HepG2 (cell line): ENCODE data around the gene BTBD17. TPM values are rescaled to one million over a fixed set of nuclear protein-coding genes. Genes with fewer than 3 reads are reported as not detected.

Experiments
- ATAC-seq: fragments of 200-7000 bp; cut with Tn5 transposase; 3 replicates; pipeline ENCODE4 v1.9.1; 2020; ENCODE audit warnings: mild to moderate bottlenecking, moderate library complexity
- BruUV-seq: library from RNA; stranded (reverse); fragments of 400-500 nt; replicated peaks from 2 replicates; lab custom pipeline; 2021; lab: Mats Ljungman, UMichigan
- CTCF ChIA-PET: fragments of 300-600 bp; formaldehyde crosslinking; extraction: SDS; loops from one replicate; lab custom pipeline; 2021; ENCODE audit warnings: low total read pairs, inconsistent platforms, low intra/inter-chr PET ratio; lab: Yijun Ruan, JAX
- POLR2A ChIA-PET: fragments of 350-600 bp; sonication (Branson Sonifier 250); formaldehyde crosslinking; loops from one replicate; lab custom pipeline; 2020; ENCODE audit warnings: antibody characterized with exemption, inconsistent platforms; lab: Yijun Ruan, JAX
- DNase-seq: peaks from one replicate; pipeline ENCODE4 v3.0.0-alpha.2; 2015; ENCODE audit warnings: low spot score
- FAIRE-seq: peaks from 3 replicates; lab custom pipeline; 2011; peaks lifted over from hg19 to GRCh38; lab: Jason Lieb, UNC
- H2AFZ ChIP-seq: one replicate; pipeline ENCODE4 v1.6.1; 2011; ENCODE audit warnings: low read length, inconsistent platforms
- H3K27ac ChIP-seq: fragments of 300-600 bp; 3 replicates; pipeline ENCODE4 v1.8.0; 2011; ENCODE audit warnings: mixed run types, mild to moderate bottlenecking, mixed read lengths, low read length, inconsistent platforms; ENCODE audit not compliant: insufficient read depth; ENCODE audit errors: extremely low read length
- H3K27me3 ChIP-seq, 2 experiments: fragments of 200-600 bp in 1 of 2; 2 replicates in 1 of 2; 3 replicates in 1 of 2; pipeline versions ENCODE4 v1.6.0 to v1.8.0; 2011; ENCODE audit warnings: low read length in 2 of 2, mild to moderate bottlenecking in 2 of 2, moderate library complexity in 2 of 2, inconsistent platforms in 1 of 2; ENCODE audit not compliant: insufficient read depth in 2 of 2, control insufficient read depth in 1 of 2
- H3K36me3 ChIP-seq, 2 experiments: fragments of 200-600 bp in 1 of 2; replicated peaks in 1 of 2; 2 replicates in 1 of 2; 3 replicates in 1 of 2; pipeline versions ENCODE4 v1.5.1 to v1.8.0; 2011; ENCODE audit warnings: low read length in 2 of 2, inconsistent platforms in 1 of 2; ENCODE audit not compliant: insufficient read depth in 2 of 2, control insufficient read depth in 1 of 2
- H3K4me1 ChIP-seq: 2 replicates; pipeline ENCODE4 v1.5.1; 2012; ENCODE audit warnings: low read length, inconsistent platforms; ENCODE audit not compliant: insufficient read depth
- H3K4me2 ChIP-seq: 2 replicates; pipeline ENCODE4 v1.6.0; 2011; ENCODE audit warnings: low read depth, low read length, inconsistent platforms
- H3K4me3 ChIP-seq, 3 experiments: fragments of 200-600 bp in 1 of 3; sonication (generic), shearing (Covaris generic) in 1 of 3; replicated peaks in 1 of 3; 2 replicates each; pipeline ENCODE4 v1.5.1; 2011 to 2016; ENCODE audit warnings: low read length in 3 of 3, inconsistent platforms in 2 of 3, low read depth in 2 of 3, mild to moderate bottlenecking in 2 of 3, control low read depth in 1 of 3, mixed read lengths in 1 of 3; ENCODE audit not compliant: insufficient read depth in 1 of 3
- H3K79me2 ChIP-seq: one replicate; pipeline ENCODE4 v1.6.1; 2011; ENCODE audit warnings: low read length, inconsistent platforms; ENCODE audit not compliant: insufficient read depth
- H3K9ac ChIP-seq: 2 replicates; pipeline ENCODE4 v1.6.0; 2011; ENCODE audit warnings: mild to moderate bottlenecking, low read depth, low read length, inconsistent platforms; ENCODE audit not compliant: insufficient read depth
- H3K9me3 ChIP-seq: 2 replicates; pipeline ENCODE4 v1.5.1; 2012; ENCODE audit warnings: mild to moderate bottlenecking, low read length
- H4K20me1 ChIP-seq: 2 replicates; pipeline ENCODE4 v1.6.0; 2011; ENCODE audit warnings: inconsistent platforms, mild to moderate bottlenecking, low read length, moderate library complexity; ENCODE audit not compliant: insufficient read depth
- ARID2 ChIP-seq: sonication (generic); formaldehyde crosslinking; IDR thresholded peaks from 2 replicates; pipeline ENCODE4 v1.8.1; 2022; ENCODE audit warnings: mild to moderate bottlenecking, missing genetic modification reagents, borderline replicate concordance
- ATF5 ChIP-seq: sonication (generic); formaldehyde crosslinking; IDR thresholded peaks from 2 replicates; pipeline ENCODE4 v1.4.0; 2020; ENCODE audit warnings: mild to moderate bottlenecking, low read depth, missing genetic modification reagents
- CC2D1A ChIP-seq: sonication (generic); formaldehyde crosslinking; IDR thresholded peaks from 2 replicates; pipeline ENCODE4 v1.8.1; 2023; ENCODE audit warnings: mild to moderate bottlenecking, missing genetic modification reagents
- CREB1 ChIP-seq, 2 experiments: fragments of 450-650 bp in 1 of 2; IDR thresholded peaks; 2 replicates each; pipeline ENCODE4 v1.6.1; 2016 to 2017; ENCODE audit warnings: control low read depth in 1 of 2, mild to moderate bottlenecking in 1 of 2, missing compliant biosample characterization in 1 of 2, missing genetic modification characterization in 1 of 2
- TMF1 ChIP-seq: sonication (generic); formaldehyde crosslinking; IDR thresholded peaks from 2 replicates; pipeline ENCODE4 v1.8.1; 2022; ENCODE audit warnings: low read depth, missing genetic modification reagents
- ZFP62 ChIP-seq: sonication (generic); formaldehyde crosslinking; IDR thresholded peaks from 2 replicates; pipeline ENCODE4 v1.4.0; 2020; ENCODE audit warnings: missing genetic modification reagents
- ZFP82 ChIP-seq: sonication (generic); formaldehyde crosslinking; IDR thresholded peaks from 2 replicates; pipeline ENCODE4 v1.5.1; 2020; ENCODE audit warnings: mild to moderate bottlenecking, missing genetic modification reagents, borderline replicate concordance
- ZKSCAN1 ChIP-seq: fragments of 150-350 bp; IDR thresholded peaks from 2 replicates; pipeline ENCODE4 v1.6.1; 2014; ENCODE audit warnings: low read length
- ZNF235 ChIP-seq: sonication (generic); formaldehyde crosslinking; IDR thresholded peaks from 2 replicates; pipeline ENCODE4 v1.8.1; 2023; ENCODE audit warnings: mild to moderate bottlenecking, missing genetic modification reagents, borderline replicate concordance
- ZNF792 ChIP-seq: IDR thresholded peaks from 2 replicates; pipeline ENCODE4 v1.6.1; 2016
- WGBS: methylation state at CpG from one replicate; pipeline ENCODE4 v1.1.6; 2017; ENCODE audit warnings: low lambda C conversion rate; 5-methylcytosine and 5-hydroxymethylcytosine counted together
- in situ Hi-C: cut with HindIII; loops from 2 replicates; pipeline ENCODE4 v1.10.0; 2017; ENCODE audit warnings: low pct_unique_long_range_greater_than_20kb; ENCODE audit not compliant: extremely low pct_ligation_motif_present
- intact Hi-C: fragments of 100-400 bp; cut with micrococcal nuclease; formaldehyde crosslinking; loops from one replicate; pipeline ENCODE4 v1.10.0; 2022; ENCODE audit not compliant: unreplicated experiment
- polyA plus RNA-seq, 8 experiments: library from polyadenylated mRNA; depleted of rRNA in 3 of 8; stranded (reverse) in 7 of 8; unstranded in 1 of 8; fragments of >200 nt; fragmentation: Illumina TruSeq in 4 of 8; extraction: Trizol in 4 of 8; gene quantifications; 2 replicates each; pipeline versions ENCODE4 v1.2.1 to v1.2.3, GENCODE V29; 2011 to 2016; ENCODE audit warnings: low read depth in 4 of 8, missing spikeins in 1 of 8, mixed read lengths in 1 of 8; ENCODE audit not compliant: insufficient read depth in 1 of 8
- total RNA-seq, 5 experiments: library from RNA; depleted of rRNA; stranded (reverse); fragments of >200 nt; fragmentation: Illumina TruSeq; extraction: Trizol; gene quantifications; 2 replicates each; pipeline ENCODE4 v1.2.3, GENCODE V29; 2016; ENCODE audit warnings: low read depth in 1 of 5
- TF ChIP-seq, protein P1 (sequence below): sonication (generic); formaldehyde crosslinking; IDR thresholded peaks from 2 replicates; pipeline ENCODE4 v1.4.0; 2020; ENCODE audit warnings: missing genetic modification reagents, mild to moderate bottlenecking, borderline replicate concordance
- TF ChIP-seq, protein P2 (sequence below): sonication (generic); formaldehyde crosslinking; IDR thresholded peaks from 2 replicates; pipeline ENCODE4 v1.5.1; 2020; ENCODE audit warnings: missing genetic modification reagents, mild to moderate bottlenecking, borderline replicate concordance

BTBD17 gene
- total and polyA plus RNA-seq, 2 of the 13 experiments (the other 11 are each of a cell fraction or from before 2014, with no cell fraction given), result not detected

- TF ChIP-seq, protein P1, sequence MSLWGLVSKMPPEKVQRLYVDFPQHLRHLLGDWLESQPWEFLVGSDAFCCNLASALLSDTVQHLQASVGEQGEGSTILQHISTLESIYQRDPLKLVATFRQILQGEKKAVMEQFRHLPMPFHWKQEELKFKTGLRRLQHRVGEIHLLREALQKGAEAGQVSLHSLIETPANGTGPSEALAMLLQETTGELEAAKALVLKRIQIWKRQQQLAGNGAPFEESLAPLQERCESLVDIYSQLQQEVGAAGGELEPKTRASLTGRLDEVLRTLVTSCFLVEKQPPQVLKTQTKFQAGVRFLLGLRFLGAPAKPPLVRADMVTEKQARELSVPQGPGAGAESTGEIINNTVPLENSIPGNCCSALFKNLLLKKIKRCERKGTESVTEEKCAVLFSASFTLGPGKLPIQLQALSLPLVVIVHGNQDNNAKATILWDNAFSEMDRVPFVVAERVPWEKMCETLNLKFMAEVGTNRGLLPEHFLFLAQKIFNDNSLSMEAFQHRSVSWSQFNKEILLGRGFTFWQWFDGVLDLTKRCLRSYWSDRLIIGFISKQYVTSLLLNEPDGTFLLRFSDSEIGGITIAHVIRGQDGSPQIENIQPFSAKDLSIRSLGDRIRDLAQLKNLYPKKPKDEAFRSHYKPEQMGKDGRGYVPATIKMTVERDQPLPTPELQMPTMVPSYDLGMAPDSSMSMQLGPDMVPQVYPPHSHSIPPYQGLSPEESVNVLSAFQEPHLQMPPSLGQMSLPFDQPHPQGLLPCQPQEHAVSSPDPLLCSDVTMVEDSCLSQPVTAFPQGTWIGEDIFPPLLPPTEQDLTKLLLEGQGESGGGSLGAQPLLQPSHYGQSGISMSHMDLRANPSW, result no peak
- TF ChIP-seq ZFP82 (no peak), ZFP62 (no peak), CC2D1A (CRISPR knock-in tag) (no peak), ZKSCAN1 (no peak), ARID2 (CRISPR knock-in tag) (no peak)
Observed at GRCh38 chr17:74368341-74369081, 6.8 kb upstream of the BTBD17 start (continued).

- Histone ChIP-seq H3K79me2 (no peaks in the 10 kb centered on the region), H3K4me1 (no peaks in the 10 kb centered on the region), H3K9ac (no peak within 1 kb of the TSS), H3K27me3 (peaks cover 3 to 53% of the 10 kb centered on the region in 2 experiments; a peak in 4 of 5 replicates), H3K4me3 (no peak within 1 kb of the TSS), H3K36me3 (no peaks in the 10 kb centered on the region), H3K27ac (no peak within 1 kb of the TSS), H2AFZ (no peak within 1 kb of the TSS), H4K20me1 (no peaks in the 10 kb centered on the region), H3K9me3 (no peaks in the 10 kb centered on the region), H3K4me2 (no peak within 1 kb of the TSS)
- BruUV-seq, result no TSS peak
- intact Hi-C loops (loop anchor here (5.0 kb wide), 1 partner anchor 165 kb away; the partner anchor contains the start of gene CD300LB), in situ Hi-C loops (no loop called here)
- ChIA-PET POLR2A (interaction anchor here (1.9 kb wide), 1 partner anchor 86 kb away, joined by 6 read pairs; no protein-coding TSS in a partner anchor), CTCF (interaction anchor here (1.3 to 3.8 kb wide), 2 partner anchors 12 to 126 kb away, joined by 4 to 29 read pairs; no protein-coding TSS in a partner anchor)
- ATAC-seq, result no peak
- FAIRE-seq, result no peak
- TF ChIP-seq TMF1 (CRISPR knock-in tag), result no peak
- peak; percentile 57; the same call in 1 of the 2 replicates for TF ChIP-seq CREB1 (IDR thresholded peaks at IDR 0.05)
- no peak for TF ChIP-seq CREB1 (CRISPR knock-in tag; IDR thresholded peaks at IDR 0.05)
- no peak for TF ChIP-seq ZNF235 (CRISPR knock-in tag)
- TF ChIP-seq ZNF792 (CRISPR knock-in tag), result no peak
- TF ChIP-seq, protein P2, sequence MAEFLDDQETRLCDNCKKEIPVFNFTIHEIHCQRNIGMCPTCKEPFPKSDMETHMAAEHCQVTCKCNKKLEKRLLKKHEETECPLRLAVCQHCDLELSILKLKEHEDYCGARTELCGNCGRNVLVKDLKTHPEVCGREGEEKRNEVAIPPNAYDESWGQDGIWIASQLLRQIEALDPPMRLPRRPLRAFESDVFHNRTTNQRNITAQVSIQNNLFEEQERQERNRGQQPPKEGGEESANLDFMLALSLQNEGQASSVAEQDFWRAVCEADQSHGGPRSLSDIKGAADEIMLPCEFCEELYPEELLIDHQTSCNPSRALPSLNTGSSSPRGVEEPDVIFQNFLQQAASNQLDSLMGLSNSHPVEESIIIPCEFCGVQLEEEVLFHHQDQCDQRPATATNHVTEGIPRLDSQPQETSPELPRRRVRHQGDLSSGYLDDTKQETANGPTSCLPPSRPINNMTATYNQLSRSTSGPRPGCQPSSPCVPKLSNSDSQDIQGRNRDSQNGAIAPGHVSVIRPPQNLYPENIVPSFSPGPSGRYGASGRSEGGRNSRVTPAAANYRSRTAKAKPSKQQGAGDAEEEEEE (CRISPR knock-in tag), result no peak
- TF ChIP-seq ATF5 (CRISPR knock-in tag), result no peak
- WGBS, result 20% methylated on average over 3 of the region's 5 CpGs
- DNase-seq, result no peak
Observed at GRCh38 chr17:74367206-74367605, 5.5 kb upstream of the BTBD17 start, which contains the start of gene GPR142. GPR142 (plus strand) TSS chr17:74367506; CDS start chr17:74369541, 2,035 bp downstream.
